HuH-7.5 (cell line): ENCODE measurements around the gene ARHGAP9.
A peak's percentile ranks its signal among the peaks of the same experiment; 100 is the strongest.
"Not testable (repeated sequence)": the region's sequence is repeated elsewhere in the genome, so short reads cannot be mapped to it uniquely, and the experiment has no call there.

Experiments used
- DNase-seq: peaks from one replicate; pipeline ENCODE4 v3.0.0; 2011; ENCODE audit warnings: low spot score

The ARHGAP9 gene

DNA sequence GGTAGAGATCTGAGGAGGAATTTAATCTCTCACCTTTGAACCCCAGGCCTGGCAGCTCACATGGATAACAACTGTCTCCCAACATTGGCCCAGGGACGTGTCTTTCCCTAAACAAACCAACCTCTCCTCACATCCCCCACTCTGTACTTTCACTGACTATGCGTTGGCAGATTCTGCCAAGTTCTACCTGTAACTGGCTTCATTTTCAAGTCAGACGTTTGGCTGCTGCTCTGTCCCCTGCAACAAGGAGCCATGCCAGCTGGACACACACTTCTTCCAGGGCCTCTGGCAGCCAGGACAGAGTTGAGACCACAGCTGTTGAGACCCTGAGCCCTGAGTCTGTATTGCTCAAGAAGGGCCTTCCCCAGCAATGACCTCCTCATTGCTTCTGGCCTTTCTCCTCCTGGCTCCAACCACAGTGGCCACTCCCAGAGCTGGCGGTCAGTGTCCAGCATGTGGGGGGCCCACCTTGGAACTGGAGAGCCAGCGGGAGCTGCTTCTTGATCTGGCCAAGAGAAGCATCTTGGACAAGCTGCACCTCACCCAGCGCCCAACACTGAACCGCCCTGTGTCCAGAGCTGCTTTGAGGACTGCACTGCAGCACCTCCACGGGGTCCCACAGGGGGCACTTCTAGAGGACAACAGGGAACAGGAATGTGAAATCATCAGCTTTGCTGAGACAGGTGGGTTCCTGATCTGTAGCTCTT, 45.0 kb downstream of the ARHGAP9 start, which contains the start of gene INHBC:
TSS of gene INHBC (plus strand) at position 268 of the 707 bp plus-strand sequence. CDS start at position 371, 103 bp downstream.
- DNase-seq, result no peak

DNA sequence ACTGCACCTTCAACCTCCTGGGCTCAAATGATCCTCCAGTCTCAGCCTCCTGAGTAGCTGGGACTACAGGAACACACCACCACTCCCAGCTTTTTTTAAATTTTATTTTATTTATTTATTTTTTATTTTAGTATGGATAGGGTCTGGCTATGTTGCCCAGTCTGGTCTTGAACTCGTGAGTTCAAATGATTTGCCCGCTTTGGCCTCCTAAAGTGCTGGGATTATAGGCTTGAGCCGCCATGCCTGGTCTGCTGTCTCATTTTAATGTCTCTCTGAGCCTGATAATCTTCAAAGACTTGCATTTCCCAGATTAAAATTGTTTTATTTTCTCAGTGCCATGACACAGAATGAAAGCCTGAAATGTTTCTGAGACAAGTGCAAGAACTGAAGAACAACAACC, 46.3 kb downstream of the ARHGAP9 start:
- DNase-seq, result no peak

DNA sequence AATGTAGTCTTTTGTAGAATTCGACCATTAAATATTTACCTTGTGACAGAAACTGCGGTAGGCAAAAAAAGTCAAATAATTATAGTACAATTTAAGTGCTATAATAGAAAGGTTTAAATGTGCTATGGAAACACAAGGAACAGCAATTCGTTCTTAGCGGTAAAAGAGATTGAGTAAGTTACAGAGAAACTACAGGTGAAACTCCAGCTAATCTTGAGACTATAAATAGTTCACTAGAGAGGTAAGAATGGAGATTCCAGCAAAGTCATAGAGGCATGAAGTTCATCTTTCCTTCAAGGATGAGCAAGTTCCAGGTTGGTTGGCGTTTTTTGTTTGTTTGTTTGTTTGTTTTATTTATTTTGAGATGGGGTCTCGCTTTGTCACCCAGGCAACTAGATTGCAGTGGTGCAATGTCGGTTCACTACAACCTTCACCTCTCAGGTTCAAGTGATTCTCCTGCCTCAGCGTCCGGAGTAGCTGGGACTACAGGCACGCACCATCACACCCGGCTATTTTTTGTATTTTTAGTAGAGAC, 47.9 kb downstream of the ARHGAP9 start:
- no peak for DNase-seq

DNA sequence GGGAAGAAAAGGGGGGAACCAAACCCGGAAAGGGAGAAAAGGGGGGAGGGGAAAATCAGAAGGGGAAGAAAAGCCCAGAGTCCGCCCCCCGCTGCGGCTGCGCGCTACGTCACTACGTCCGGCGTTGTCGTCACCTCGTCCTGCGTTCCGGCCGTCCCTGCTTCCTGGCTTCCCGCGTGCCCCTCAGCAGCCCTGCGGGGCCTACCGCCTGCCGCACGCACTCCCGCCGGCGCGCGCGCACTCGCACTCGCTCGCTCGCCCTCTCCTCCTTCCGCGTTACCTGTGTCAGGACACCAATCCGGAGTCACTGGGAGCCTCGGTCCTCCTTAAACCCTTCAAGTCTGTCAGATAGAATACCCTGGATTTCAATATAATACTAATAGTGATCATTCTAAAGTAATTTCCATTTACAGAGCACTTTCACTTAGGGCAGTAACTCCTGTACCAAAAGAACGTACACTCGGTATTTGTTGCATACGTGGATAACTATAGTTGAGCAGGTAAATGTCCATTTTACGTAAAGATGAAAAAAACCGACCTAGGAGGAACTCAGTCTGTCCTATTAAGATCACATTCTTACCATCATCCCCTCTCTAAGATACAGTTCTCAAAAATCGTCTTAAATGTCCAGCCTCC, 48.6 kb downstream of the ARHGAP9 start, which contains the start of gene R3HDM2:
TSS of gene R3HDM2 (minus strand) at position 113 of the 636 bp plus-strand sequence. CDS start 120,615 bp downstream, outside the sequence.
- peak; percentile 98 for DNase-seq

DNA sequence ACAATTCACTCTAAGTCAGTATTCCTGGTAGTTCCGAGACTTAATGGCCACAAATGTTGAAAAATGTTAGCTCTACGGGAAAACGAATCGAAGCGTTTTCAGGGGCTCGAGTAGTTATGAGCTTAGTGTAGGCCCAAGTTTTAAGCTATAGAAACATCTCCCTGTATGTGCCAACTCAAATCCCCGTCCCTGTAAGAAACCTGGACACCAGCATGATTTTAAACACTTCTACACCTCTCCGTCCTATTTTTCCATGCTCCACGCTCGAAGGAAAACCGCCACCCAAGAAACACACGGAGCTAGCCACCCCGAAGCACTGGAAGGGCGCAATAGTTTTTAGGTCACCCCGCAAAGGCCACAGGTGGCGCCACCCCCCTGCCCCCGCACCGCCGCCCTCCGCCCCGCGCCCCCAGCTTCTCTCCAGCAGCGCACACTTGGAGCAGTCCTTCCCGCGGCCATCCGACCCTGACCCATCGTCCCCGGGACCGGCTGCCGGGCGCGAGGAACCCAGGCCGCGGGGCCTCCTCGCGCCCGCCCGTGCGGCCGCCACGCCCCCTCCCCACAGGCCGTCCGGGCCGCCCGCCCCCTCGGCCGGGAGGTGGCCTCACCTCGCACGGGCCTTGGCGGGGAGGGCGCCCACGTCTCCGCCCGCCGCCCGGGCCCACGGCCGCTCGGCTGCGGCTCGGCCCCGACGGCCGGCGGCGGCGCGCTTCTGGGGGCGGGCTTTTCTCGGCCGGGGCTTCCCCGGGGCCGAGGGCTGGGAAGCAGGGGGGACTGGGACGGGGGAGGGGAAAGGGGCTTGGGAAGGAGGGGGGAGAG, 49.3 kb downstream of the ARHGAP9 start:
- DNase-seq, result peak; percentile 44

DNA sequence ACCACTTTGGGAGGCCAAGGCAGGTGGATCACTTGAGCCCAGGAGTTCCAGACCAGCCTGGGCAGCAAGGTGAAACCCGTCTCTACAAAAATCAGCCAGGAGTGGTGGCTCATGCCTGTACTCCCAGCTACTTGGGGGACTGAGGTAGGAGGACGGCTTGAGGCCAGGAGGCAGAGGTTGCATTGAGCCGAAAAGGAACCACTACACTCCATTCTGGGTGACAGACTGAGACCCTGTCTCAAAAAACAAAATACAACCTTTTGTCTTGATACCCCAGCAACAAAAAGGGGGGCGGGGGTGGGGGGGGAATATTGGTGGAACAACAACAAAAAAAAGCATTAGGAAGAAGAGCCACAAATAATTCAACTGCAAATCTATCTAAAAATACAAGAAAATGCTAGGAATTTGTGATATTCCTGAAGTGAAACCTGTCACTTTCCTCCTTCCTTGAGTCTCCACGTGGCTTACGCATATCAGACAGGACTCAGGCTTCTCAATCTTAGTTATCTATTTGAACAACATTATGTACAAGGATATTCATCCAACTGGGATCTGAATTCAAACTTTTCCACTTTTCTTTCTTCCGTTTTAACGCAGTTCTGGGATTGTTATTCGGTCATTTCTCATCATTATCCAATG, 50.1 kb downstream of the ARHGAP9 start:
- peak; percentile 20 for DNase-seq

DNA sequence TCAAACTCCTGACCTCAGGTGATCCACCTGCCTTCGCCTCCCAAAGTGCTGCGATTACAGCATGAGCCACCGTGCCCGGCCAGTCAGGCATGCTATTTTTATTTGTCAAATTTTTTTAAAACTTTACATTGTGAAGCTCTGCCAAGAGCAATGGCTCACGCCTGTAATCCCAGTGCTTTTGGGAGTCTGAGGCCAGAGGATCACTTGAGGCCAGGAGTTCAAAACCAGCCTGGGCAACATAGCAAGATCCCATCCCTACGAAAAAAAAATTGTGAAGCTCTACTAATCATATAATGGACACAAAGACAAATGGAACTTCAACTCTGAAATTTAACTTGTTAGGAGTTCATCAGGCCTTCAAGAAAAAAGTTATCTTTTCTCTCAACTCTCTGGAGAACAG, 50.7 kb downstream of the ARHGAP9 start:
- DNase-seq, result no peak

DNA sequence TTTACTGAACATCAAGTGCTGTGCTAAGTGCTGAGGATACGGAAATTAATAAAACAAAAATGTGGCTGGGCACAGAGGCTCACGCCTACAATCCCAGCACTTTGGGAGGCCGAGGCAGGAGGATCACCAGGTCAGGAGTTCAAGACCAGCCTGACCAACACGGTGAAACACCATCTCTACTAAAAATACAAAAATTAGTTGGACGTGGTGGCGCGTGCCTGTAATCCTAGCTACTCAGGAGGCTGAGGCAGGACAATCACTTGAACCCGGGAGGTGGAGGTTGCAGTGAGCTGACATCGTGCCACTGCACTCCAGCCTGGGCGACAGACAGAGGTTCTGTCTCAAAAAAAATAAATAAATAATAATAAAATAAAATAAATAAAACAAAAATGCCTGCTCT, 52.7 kb downstream of the ARHGAP9 start:
- DNase-seq, result not testable (repeated sequence)
